HEK293T (cell line): ENCODE measurements around the gene SCN8A.

ENCODE experiments used
- ELF4 ChIP-seq: fragments of 450-650 bp; IDR thresholded peaks from 2 replicates; pipeline ENCODE4 v1.6.1; 2017; ENCODE audit warnings: antibody characterized with exemption
- FOXM1 ChIP-seq: fragments of 450-650 bp; IDR thresholded peaks from 2 replicates; pipeline ENCODE4 v1.6.1; 2017; ENCODE audit warnings: mild to moderate bottlenecking, borderline replicate concordance
- HDGF ChIP-seq: fragments of 450-650 bp; IDR thresholded peaks from 2 replicates; pipeline ENCODE4 v1.6.1; 2017; ENCODE audit warnings: antibody characterized with exemption, borderline replicate concordance

- TF ChIP-seq HDGF (no peak), ELF4 (no peak), FOXM1 (no peak)
Observed at GRCh38 chr12:51846271-51846691, 255.2 kb downstream of the SCN8A start.
